HEK293 (cell line): ENCODE results near the gene BET1.

Source experiments
- ATF2 ChIP-seq: fragments of 450-650 bp; formaldehyde crosslinking; IDR thresholded peaks from 2 replicates; pipeline ENCODE4 v1.5.1; 2016; ENCODE audit warnings: missing biosample characterization, missing genetic modification characterization, low read depth
- FEZF1 ChIP-seq: fragments of 450-650 bp; formaldehyde crosslinking; IDR thresholded peaks from 2 replicates; pipeline ENCODE4 v1.5.1; 2016; ENCODE audit warnings: missing biosample characterization, missing genetic modification characterization
- GLIS2 ChIP-seq: fragments of 450-650 bp; formaldehyde crosslinking; IDR thresholded peaks from 2 replicates; pipeline ENCODE4 v1.5.1; 2016; ENCODE audit warnings: missing biosample characterization, missing genetic modification characterization
- HOXD13 ChIP-seq: sonication (generic); formaldehyde crosslinking; IDR thresholded peaks from 2 replicates; pipeline ENCODE4 v1.8.0; 2022; ENCODE audit warnings: missing genetic modification reagents, borderline replicate concordance
- KLF7 ChIP-seq: fragments of 450-650 bp; formaldehyde crosslinking; IDR thresholded peaks from 2 replicates; pipeline ENCODE4 v1.5.1; 2016; ENCODE audit warnings: missing biosample characterization, missing genetic modification characterization, borderline replicate concordance
- RBAK ChIP-seq: fragments of 450-650 bp; formaldehyde crosslinking; IDR thresholded peaks from 2 replicates; pipeline ENCODE4 v1.5.1; 2016; ENCODE audit warnings: missing biosample characterization, missing genetic modification characterization
- SP2 ChIP-seq: fragments of 450-650 bp; formaldehyde crosslinking; IDR thresholded peaks from 2 replicates; pipeline ENCODE4 v1.5.1; 2016; ENCODE audit warnings: missing biosample characterization, missing genetic modification characterization
- TRIM28 ChIP-seq: IDR thresholded peaks from 2 replicates; pipeline ENCODE4 v1.6.1; 2011; ENCODE audit warnings: low read length, control low read depth, borderline replicate concordance
- ZBTB10 ChIP-seq: fragments of 450-650 bp; formaldehyde crosslinking; IDR thresholded peaks from 2 replicates; pipeline ENCODE4 v1.5.1; 2016; ENCODE audit warnings: missing biosample characterization, missing genetic modification characterization
- ZBTB20 ChIP-seq: fragments of 450-650 bp; formaldehyde crosslinking; IDR thresholded peaks from 2 replicates; pipeline ENCODE4 v1.5.1; 2016; ENCODE audit warnings: missing biosample characterization, missing genetic modification characterization
- ZBTB44 ChIP-seq: fragments of 450-650 bp; IDR thresholded peaks from 2 replicates; pipeline ENCODE4 v1.5.1; 2018; ENCODE audit warnings: missing biosample characterization, mild to moderate bottlenecking, missing genetic modification characterization
- ZNF10 ChIP-seq: fragments of 450-650 bp; formaldehyde crosslinking; IDR thresholded peaks from 2 replicates; pipeline ENCODE4 v1.5.1; 2017; ENCODE audit warnings: missing biosample characterization, missing genetic modification characterization
- ZNF132 ChIP-seq: fragments of 450-650 bp; formaldehyde crosslinking; IDR thresholded peaks from 2 replicates; pipeline ENCODE4 v1.5.1; 2017; ENCODE audit warnings: missing biosample characterization, missing genetic modification characterization, borderline replicate concordance
- ZNF146 ChIP-seq: fragments of 450-650 bp; formaldehyde crosslinking; IDR thresholded peaks from 2 replicates; pipeline ENCODE4 v1.5.1; 2016; ENCODE audit warnings: missing biosample characterization, missing genetic modification characterization
- ZNF16 ChIP-seq: fragments of 450-650 bp; formaldehyde crosslinking; IDR thresholded peaks from 2 replicates; pipeline ENCODE4 v1.5.1; 2016; ENCODE audit warnings: low read depth, missing biosample characterization, missing genetic modification characterization
- ZNF175 ChIP-seq: fragments of 450-650 bp; formaldehyde crosslinking; IDR thresholded peaks from 2 replicates; pipeline ENCODE4 v1.5.1; 2016; ENCODE audit warnings: missing biosample characterization, missing genetic modification characterization
- ZNF19 ChIP-seq: fragments of 450-650 bp; formaldehyde crosslinking; IDR thresholded peaks from 2 replicates; pipeline ENCODE4; 2016; ENCODE audit warnings: missing biosample characterization, missing genetic modification characterization, low read depth
- ZNF221 ChIP-seq: fragments of 450-650 bp; formaldehyde crosslinking; IDR thresholded peaks from 2 replicates; pipeline ENCODE4 v1.5.1; 2017; ENCODE audit warnings: missing biosample characterization, missing genetic modification characterization, borderline replicate concordance
- ZNF239 ChIP-seq: fragments of 450-650 bp; formaldehyde crosslinking; IDR thresholded peaks from 2 replicates; pipeline ENCODE4 v1.5.1; 2016; ENCODE audit warnings: missing biosample characterization, missing genetic modification characterization
- ZNF26 ChIP-seq: fragments of 450-650 bp; formaldehyde crosslinking; IDR thresholded peaks from 2 replicates; pipeline ENCODE4 v1.5.1; 2016; ENCODE audit warnings: missing biosample characterization, missing genetic modification characterization
- ZNF354C ChIP-seq: fragments of 450-650 bp; formaldehyde crosslinking; IDR thresholded peaks from 2 replicates; pipeline ENCODE4 v1.5.1; 2016; ENCODE audit warnings: missing biosample characterization, missing genetic modification characterization, low read depth, borderline replicate concordance
- ZNF391 ChIP-seq: fragments of 450-650 bp; formaldehyde crosslinking; IDR thresholded peaks from 2 replicates; pipeline ENCODE4 v1.5.1; 2016; ENCODE audit warnings: low read depth, missing biosample characterization, missing genetic modification characterization, borderline replicate concordance
- ZNF426 ChIP-seq: fragments of 450-650 bp; formaldehyde crosslinking; IDR thresholded peaks from 2 replicates; pipeline ENCODE4 v1.5.1; 2017; ENCODE audit warnings: missing biosample characterization, missing genetic modification characterization, mild to moderate bottlenecking, inconsistent platforms, moderate library complexity
- ZNF501 ChIP-seq: fragments of 450-650 bp; formaldehyde crosslinking; IDR thresholded peaks from 2 replicates; pipeline ENCODE4 v1.5.1; 2016; ENCODE audit warnings: missing biosample characterization, missing genetic modification characterization
- ZNF513 ChIP-seq: fragments of 450-650 bp; IDR thresholded peaks from 2 replicates; pipeline ENCODE4 v1.5.1; 2018; ENCODE audit warnings: missing biosample characterization, missing genetic modification characterization
- ZNF658 ChIP-seq: fragments of 450-650 bp; formaldehyde crosslinking; IDR thresholded peaks from 2 replicates; pipeline ENCODE4; 2016; ENCODE audit warnings: missing biosample characterization, missing genetic modification characterization
- ZNF664 ChIP-seq: fragments of 450-650 bp; formaldehyde crosslinking; IDR thresholded peaks from 2 replicates; pipeline ENCODE4 v1.5.1; 2016; ENCODE audit warnings: missing biosample characterization, missing genetic modification characterization
- ZNF785 ChIP-seq: fragments of 450-650 bp; formaldehyde crosslinking; IDR thresholded peaks from 2 replicates; pipeline ENCODE4 v1.5.1; 2016; ENCODE audit warnings: missing biosample characterization, missing genetic modification characterization
- ZNF791 ChIP-seq: fragments of 450-650 bp; formaldehyde crosslinking; IDR thresholded peaks from 2 replicates; pipeline ENCODE4 v1.5.1; 2016; ENCODE audit warnings: missing biosample characterization, missing genetic modification characterization
- ZSCAN4 ChIP-seq: fragments of 450-650 bp; formaldehyde crosslinking; IDR thresholded peaks from 2 replicates; pipeline ENCODE4 v1.5.1; 2017; ENCODE audit warnings: missing biosample characterization, missing genetic modification characterization

The BET1 gene

GRCh38 chr7:94004024-94004951 is at the start of gene BET1 (continued):
- TF ChIP-seq ZNF513 (tag by site-specific recombination) (no peak), HOXD13 (CRISPR knock-in tag) (no peak), ATF2 (tag by site-specific recombination) (peak; percentile 87), ZBTB44 (tag by site-specific recombination) (no peak), ZNF239 (tag by site-specific recombination) (no peak), ZNF26 (tag by site-specific recombination) (no peak), ZSCAN4 (tag by site-specific recombination) (no peak), ZNF19 (tag by site-specific recombination) (no peak), ZNF221 (no peak), ZNF391 (peak; percentile 14; the same call in 1 of the 2 replicates), FEZF1 (tag by site-specific recombination) (no peak), ZNF132 (tag by site-specific recombination) (no peak), ZNF501 (tag by site-specific recombination) (no peak; the same call in 1 of the 2 replicates), ZNF175 (tag by site-specific recombination) (no peak), ZNF10 (0 out of 2 replicates have a peak, but pooled peaks have one; percentile 5), SP2 (tag by site-specific recombination) (peak; percentile 48; the same call in 1 of the 2 replicates), ZNF791 (tag by site-specific recombination) (no peak), ZNF354C (tag by site-specific recombination) (no peak), ZNF664 (tag by site-specific recombination) (no peak), ZNF146 (no peak), ZNF658 (no peak), KLF7 (tag by site-specific recombination) (no peak), RBAK (no peak), GLIS2 (no peak), ZNF426 (no peak), TRIM28 (no peak), ZBTB20 (peak; percentile 95), ZBTB10 (tag by site-specific recombination) (peak; percentile 53), ZNF785 (tag by site-specific recombination) (no peak), ZNF16 (tag by site-specific recombination) (no peak)
